GM19193 (cell line): ENCODE measurements around the gene DDX28.
"Not testable (repeated sequence)": the region's sequence is repeated elsewhere in the genome, so short reads cannot be mapped to it uniquely, and the experiment has no call there.

Source experiments
- POLR2A ChIP-seq: IDR thresholded peaks from 4 replicates; pipeline ENCODE4 v1.6.1; 2011; ENCODE audit not compliant: insufficient read depth, insufficient read length; ENCODE audit errors: extremely low read depth

DDX28 gene

GRCh38 chr16:68009157-68009735 lies 13.8 kb downstream of the DDX28 start:
- TF ChIP-seq POLR2A, result no peak

- no peak for TF ChIP-seq POLR2A
Observed at GRCh38 chr16:68005786-68006286, 17.2 kb downstream of the DDX28 start.

- no peak for TF ChIP-seq POLR2A
Observed at GRCh38 chr16:68005211-68005610, 17.8 kb downstream of the DDX28 start.

GRCh38 chr16:68003031-68003430 lies 20.0 kb downstream of the DDX28 start:
- no peak for TF ChIP-seq POLR2A

GRCh38 chr16:68000450-68000849 lies 22.6 kb downstream of the DDX28 start:
- no peak for TF ChIP-seq POLR2A

- no peak for TF ChIP-seq POLR2A
Observed at GRCh38 chr16:67999985-68000384, 23.0 kb downstream of the DDX28 start.

GRCh38 chr16:67998779-67999688 lies 24.0 kb downstream of the DDX28 start, which contains the start of gene DPEP2:
Gene DPEP2, minus strand, starts transcription at chr16:67999484. Its CDS starts 6,272 bp downstream, at chr16:67993212.
- TF ChIP-seq POLR2A, result not testable (repeated sequence)

GRCh38 chr16:67996666-67997065 lies 26.4 kb downstream of the DDX28 start:
- TF ChIP-seq POLR2A, result no peak

GRCh38 chr16:67995423-67995822 lies 27.6 kb downstream of the DDX28 start:
- no peak for TF ChIP-seq POLR2A

GRCh38 chr16:67993207-67994039 lies 29.6 kb downstream of the DDX28 start:
- peak; percentile 55 for TF ChIP-seq POLR2A

GRCh38 chr16:67992661-67993206 lies 30.3 kb downstream of the DDX28 start:
- TF ChIP-seq POLR2A, result no peak

- TF ChIP-seq POLR2A, result no peak
Observed at GRCh38 chr16:67990018-67990386, 33.0 kb downstream of the DDX28 start.

GRCh38 chr16:67989322-67990017 lies 33.6 kb downstream of the DDX28 start:
- no peak for TF ChIP-seq POLR2A

- TF ChIP-seq POLR2A, result no peak
Observed at GRCh38 chr16:67988675-67989074, 34.4 kb downstream of the DDX28 start.
